ENCODE data around the gene NFE2L3.
"Not testable (repeated sequence)": the region's sequence is repeated elsewhere in the genome, so short reads cannot be mapped to it uniquely, and the experiment has no call there.

NFE2L3 gene

DNA sequence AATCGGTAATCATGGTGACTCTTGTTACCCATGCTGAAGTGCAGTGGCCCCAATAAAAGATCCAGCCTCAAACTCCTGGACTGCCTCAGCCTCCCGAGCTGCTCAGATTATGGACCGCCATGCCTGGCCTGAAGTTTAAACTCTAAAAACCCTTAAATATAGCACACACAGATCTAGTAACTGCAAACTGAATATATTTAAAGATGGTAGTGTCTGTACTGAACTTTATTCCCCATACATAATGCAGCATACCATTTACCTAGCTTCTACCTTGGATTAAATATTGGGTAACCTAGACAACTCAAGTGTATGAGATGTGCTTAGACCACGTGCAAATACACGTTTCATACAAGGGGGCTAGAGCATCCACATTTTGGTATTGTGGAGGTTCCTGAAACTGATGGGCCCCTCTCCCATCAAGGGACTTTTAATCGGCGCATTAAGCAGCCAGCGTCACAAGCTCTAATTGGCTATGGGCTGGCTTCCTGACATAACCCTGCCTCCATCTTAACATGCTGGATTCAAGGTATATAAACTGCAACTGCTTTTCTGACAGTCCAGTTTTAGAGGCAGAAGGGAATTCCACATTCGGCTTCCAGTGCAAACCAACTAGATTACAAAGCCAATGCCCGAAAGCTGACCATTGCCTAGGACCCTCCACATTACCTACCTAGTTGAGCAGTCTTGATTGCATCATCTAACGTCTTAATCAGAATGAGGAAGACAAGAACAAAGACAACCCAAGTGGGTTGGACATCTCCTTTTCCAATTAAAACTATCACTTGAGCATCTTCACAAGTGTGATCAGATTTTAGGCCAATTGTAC is 35.6 kb downstream of the NFE2L3 start:
- peak; percentile 67 for DNase-seq

DNA sequence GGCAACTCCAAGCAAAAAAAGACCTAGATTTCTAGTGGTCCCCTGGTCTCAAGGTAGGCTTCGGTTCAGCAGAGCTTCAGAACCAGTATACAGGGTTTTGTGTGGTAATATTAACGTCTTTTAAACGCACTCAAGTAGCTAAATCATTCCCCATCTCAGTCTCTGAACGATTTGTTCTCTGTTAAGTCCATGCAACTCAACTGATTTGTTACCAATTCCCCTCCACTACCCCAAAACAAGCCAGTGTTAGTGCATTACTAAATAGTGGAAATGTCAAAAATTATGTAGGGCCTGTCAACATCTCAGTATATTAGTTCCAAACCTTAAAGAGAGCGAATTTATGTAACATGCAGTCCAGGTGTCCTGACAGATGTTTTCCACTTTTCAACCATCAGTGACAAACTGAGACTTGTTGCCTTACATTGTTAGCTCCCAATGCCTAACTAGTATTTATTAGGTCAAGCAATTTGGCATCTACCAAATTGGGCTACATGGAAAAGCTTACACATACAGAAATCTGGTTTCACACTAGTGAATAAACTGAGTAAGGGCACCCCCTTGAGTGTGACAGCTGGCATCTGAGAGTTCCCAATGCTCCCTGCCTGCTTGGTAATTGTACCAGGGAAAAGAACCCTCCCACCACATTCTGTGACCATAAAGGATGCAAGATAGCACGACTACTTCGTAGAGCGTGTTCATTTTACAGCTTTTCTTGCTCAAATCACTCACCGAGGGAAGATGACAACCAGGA is 36.4 kb downstream of the NFE2L3 start:
- peak; percentile 69 for DNase-seq

GRCh38 chr7:26188957-26189541 is 37.1 kb downstream of the NFE2L3 start:
- peak; percentile 61 for DNase-seq

DNA sequence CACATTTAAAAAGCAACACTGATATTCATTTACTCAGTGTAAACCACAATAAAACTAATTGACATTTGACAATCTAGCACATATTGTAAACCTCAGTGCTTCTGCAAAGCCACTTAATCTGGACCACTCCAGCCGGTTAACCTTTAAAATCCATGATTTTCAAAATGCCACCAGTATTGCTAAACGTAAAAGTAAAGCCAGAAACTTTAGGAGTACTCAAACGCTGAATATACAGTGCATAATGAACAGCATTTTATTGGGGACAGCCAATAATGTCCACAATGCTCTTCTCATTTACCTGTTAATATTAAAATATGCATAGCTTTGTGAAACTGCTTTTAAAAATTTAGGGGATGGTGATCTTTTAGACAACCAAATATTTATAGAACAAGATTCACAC is 37.7 kb downstream of the NFE2L3 start:
- DNase-seq: peak; percentile 45

GRCh38 chr7:26190417-26190869 is 38.4 kb downstream of the NFE2L3 start:
- peak; percentile 55 for DNase-seq

DNA sequence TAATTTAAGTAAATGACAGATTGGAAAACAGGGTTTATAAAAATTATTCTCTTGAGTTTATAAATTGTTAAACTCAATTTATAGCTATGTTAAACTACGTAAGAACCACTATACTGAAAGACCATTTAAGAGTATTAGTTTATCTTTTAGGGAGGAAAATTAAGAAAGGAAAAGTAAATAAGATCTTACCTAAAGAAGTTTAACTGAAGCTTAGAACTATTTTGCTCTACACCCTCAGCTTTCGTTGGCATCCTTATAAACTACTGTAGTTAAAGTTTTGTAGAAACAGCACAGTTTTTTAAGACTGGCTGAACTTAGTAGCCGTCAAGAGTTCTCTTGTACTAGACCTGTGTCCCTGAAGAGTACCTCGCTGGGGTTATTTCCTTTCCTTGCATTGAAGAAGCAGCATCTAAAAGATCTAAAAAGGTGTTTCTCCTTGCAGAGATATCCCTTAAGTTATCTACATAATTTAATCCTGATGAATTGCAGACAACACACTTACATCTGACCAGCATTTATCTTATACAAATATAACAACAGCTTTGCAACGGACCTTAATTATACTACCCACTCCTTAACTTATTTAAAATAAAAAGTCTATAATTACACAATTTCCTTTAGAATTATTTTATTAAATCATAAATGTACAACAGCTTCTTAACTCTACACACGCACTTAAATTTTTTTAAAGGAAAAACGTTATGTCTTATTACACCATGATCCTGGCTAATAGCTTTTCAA is 39.4 kb downstream of the NFE2L3 start:
- peak; percentile 17 for DNase-seq

GRCh38 chr7:26191974-26192479 is 40.0 kb downstream of the NFE2L3 start:
- DNase-seq: peak; percentile 37

DNA sequence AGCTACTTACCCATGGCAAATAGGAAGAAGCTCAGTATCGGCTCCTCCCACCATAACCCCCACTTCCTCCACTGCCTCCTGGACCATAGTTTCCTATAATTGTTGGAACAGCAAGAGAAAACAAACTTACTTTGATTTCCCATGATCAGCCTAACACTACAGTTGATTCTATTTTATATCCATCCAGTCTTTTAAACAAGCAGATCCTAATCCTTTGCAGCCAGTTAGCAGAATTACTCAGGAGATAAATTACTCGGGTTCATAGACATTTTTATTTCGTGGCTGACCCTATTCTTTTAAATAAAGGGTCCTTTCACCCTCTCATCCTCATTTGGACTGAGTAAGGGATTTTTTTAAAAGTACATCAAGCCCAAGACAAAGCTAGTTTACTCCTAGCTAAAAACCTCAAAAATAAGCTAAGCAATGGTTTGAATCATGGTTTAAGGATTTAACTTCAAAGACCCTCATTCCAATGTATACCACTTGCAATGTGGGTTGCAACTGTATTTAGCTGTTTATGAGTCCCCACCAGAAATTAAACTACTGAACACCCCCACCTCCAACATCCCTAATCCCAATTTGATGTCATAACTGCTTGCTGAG is 40.6 kb downstream of the NFE2L3 start:
- DNase-seq: peak; percentile 38

- DNase-seq: peak; percentile 33
Measured at GRCh38 chr7:26193432-26194207, 41.6 kb downstream of the NFE2L3 start.

GRCh38 chr7:26194764-26195163 is 42.8 kb downstream of the NFE2L3 start:
- DNase-seq: not testable (repeated sequence)

DNA sequence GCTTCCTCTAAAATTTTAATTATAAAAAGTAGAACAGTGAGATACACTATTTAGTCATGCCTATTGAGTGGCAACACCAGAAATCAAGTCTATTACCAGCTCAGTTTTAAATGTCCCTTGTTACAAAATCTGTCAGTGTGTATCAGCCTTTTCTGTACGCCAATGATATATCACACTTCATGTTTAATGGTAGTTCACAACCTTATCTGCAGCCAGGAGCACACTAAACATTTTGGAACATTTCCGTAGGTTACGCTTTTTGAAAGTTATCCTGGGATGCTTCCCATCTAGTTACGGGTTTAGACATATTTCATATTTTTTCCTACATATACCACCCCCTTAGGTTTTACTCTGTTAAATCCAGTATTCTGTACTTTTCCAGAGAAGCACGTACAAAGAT is 43.2 kb downstream of the NFE2L3 start:
- DNase-seq: no peak

DNA sequence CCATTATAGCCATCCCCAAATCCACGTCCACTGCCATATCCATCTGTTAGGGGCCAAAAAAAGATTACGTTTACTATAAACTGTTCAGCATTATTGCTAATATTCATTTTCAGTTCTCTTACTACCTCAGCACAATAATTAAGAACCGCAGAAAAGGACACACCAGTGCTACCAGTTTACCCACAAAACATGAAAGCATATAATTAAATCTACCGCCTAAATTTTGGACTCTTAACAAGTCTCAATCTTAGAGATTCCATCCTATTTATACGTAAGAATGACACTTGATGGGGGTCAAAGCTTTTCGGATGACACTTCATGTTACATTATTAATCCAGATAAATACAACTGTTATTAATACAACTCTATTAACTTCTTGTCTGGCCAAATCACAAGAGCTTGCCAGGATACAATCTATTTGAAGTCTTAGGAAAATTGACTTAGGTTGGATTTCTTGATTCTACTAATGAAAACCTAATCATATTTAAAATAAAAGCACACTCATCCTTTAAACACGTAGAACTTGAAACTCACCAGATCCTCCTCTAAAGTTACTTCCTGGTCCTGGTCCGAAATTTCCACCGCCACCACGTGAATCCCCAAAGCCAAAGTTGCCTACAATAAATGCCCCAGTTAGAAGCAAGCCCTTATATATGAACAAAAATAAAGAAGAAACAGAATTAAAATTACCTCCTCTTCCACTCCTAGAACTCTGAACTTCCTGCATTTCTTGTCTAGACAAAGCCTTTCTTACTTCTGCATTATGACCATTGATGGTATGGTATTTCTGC is 44.1 kb downstream of the NFE2L3 start:
- no peak for DNase-seq

- peak; percentile 27 for DNase-seq
Measured at GRCh38 chr7:26197153-26198115, 45.4 kb downstream of the NFE2L3 start.

GRCh38 chr7:26198133-26198780 is 46.3 kb downstream of the NFE2L3 start:
- peak; percentile 69 for DNase-seq

- peak; percentile 51 for DNase-seq
Measured at GRCh38 chr7:26198781-26199169, 46.8 kb downstream of the NFE2L3 start.

DNA sequence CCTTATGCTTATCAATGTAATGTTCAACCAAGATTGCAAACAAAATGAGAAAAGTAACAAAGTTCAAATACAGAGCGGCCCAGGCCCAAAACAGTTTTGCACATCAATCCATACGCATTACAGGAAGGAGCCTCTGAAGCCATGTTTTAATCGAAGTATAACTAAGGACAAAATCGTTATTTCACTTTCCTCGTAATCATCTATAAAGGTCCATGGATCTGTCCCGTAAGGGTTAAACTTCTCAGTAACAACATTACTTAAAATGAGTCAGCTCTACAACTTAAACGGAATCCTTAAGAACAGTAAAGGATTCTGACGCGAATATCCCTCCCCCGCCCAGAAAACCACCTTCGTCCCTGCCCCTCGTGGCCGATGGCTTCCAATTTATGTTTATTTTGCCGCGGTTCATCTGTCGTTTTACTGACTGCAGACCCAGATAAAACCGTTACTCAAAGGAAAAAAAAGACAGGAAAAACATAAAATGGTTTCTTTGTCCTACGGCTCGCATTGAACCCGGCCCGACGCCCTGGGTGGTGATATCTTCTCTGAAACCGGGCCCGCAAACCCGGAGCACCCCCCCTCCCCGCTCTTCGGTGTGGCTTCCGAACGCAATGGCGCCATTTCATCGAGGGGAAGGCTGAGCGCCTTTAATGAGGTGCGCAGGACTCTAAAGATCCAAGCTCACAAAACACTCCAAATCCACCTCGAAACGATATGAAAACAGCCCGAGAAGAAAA is 47.5 kb downstream of the NFE2L3 start:
- peak; percentile 89 for DNase-seq

DNA sequence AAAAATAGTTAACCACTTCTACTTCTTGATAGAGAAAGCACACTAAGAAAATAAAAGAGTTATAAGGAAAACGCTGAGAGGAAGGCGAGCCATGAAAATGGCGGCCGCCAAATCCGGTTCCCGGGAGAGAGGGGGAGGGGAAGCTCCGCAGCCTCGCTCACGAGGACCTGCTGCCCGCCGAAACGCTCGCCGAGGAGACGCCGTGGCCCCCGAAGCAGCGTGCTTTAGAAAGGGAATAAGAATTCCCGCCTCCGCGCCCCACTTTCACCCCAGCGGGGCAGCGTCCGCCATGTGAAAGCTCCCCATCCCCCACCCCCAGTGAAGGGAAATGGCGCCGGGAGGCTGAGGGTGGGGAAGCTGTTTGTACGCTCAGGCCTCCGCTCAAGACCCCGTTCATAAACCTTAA is 48.0 kb downstream of the NFE2L3 start:
- DNase-seq: peak; percentile 89
